Astrocyte (in vitro differentiated cells and primary cell): Measurements from ENCODE around the gene ZBTB7C.

Experiments
- CTCF ChIP-seq: IDR thresholded peaks from 2 replicates; pipeline ENCODE4 v1.5.1; 2011; ENCODE audit warnings: low read depth, mild to moderate bottlenecking, inconsistent platforms, low read length, moderate library complexity; ENCODE audit not compliant: insufficient read depth
- EZH2 ChIP-seq: IDR thresholded peaks from 2 replicates; pipeline ENCODE4 v1.6.1; 2012; ENCODE audit warnings: mild to moderate bottlenecking, low read length, inconsistent platforms; ENCODE audit not compliant: insufficient read depth

- TF ChIP-seq CTCF (no peak), EZH2 (no peak)
Measured at GRCh38 chr18:48181857-48182256, 227.3 kb downstream of the ZBTB7C start.
